ENCODE data around the gene APLF. TPM values are rescaled to one million over a fixed set of nuclear protein-coding genes. Genes with fewer than 3 reads are reported as not detected.

Gene APLF, protein sequence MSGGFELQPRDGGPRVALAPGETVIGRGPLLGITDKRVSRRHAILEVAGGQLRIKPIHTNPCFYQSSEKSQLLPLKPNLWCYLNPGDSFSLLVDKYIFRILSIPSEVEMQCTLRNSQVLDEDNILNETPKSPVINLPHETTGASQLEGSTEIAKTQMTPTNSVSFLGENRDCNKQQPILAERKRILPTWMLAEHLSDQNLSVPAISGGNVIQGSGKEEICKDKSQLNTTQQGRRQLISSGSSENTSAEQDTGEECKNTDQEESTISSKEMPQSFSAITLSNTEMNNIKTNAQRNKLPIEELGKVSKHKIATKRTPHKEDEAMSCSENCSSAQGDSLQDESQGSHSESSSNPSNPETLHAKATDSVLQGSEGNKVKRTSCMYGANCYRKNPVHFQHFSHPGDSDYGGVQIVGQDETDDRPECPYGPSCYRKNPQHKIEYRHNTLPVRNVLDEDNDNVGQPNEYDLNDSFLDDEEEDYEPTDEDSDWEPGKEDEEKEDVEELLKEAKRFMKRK
- total RNA-seq, result 1 to 10 TPM; 1.4 to 4.2 (median 2.1) TPM
- 1 to 10 TPM in 1 of 2 donors, under 1 TPM in 1; 0.85 to 1.1 TPM for polyA plus RNA-seq

DNA sequence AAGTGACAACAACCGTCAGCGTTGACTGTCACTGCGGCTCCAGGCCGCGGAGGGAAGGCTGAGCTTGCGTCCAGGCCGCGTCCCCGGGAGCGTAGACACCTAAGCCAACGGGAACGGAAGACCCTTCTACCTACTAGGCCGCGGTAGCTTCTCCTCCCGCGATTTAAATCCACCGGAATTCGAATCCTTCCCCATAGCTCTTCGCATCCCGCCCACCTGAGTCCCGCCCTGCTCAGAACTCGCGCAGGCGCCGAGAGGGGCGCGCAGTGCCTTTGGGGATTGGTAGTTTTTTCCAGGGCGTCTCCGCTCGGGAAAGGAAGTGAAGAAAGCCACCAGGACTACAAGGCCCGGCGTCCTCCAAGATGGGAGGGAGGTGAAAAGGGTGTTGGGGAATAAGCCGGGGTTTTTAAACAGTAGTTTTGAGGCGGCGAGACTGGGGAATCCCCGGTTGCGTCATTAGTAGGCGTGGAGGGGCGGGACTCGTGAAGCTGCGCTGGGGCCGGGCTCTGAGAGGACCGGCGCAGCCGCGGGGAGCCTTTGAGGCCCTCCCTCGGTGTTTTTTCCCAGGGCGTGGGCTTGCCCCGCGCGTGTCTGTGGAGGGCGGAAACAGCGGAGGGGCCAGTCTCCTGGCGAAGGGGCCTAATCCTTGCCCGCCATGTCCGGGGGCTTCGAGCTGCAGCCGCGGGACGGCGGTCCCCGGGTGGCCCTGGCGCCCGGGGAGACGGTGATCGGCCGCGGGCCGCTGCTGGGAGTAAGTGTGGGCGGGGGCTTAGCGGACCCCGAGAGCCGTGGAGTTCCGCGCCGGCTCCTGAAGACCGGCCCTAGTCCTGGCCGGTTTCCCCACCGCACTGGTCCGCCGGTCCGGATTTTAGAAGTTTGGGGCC, at the start of gene APLF, which contains the start of gene FBXO48:
Gene APLF, plus strand, starts transcription at position 509 of the 884 bp plus-strand sequence. Its CDS starts 147 bp downstream, at position 656.
Gene FBXO48, minus strand, starts transcription at position 218 of the 884 bp plus-strand sequence. CDS start 2,149 bp downstream, outside the sequence.
- Histone ChIP-seq H3K4me1 (peaks cover 0 to 19% (median 7%) of the 10 kb centered on the region in 3 donors), H3K9me3 (no peaks in the 10 kb centered on the region), H3K27me3 (no peaks in the 10 kb centered on the region), H3K27ac (peak within 1 kb of the TSS; percentile 51 to 86 (median 74)), H3K4me3 (peak within 1 kb of the TSS; percentile 72 to 76 (median 75)), H3K36me3 (no peaks in the 10 kb centered on the region)
- 0 to 1% methylated on average over 72 to 82 of the region's 82 CpGs for WGBS, 2 donors
- peak; percentile 93 to 99 (median 98) for DNase-seq
- peak; percentile 95 for FAIRE-seq
- intact Hi-C loops (cut with DNase I), result loop anchor here in 1 of 3 donors (10.0 kb wide), 1 partner anchor 247 kb away; no protein-coding TSS in a partner anchor
- peak; percentile 95 to 97 (median 96) for ATAC-seq
- TF ChIP-seq, protein P1, sequence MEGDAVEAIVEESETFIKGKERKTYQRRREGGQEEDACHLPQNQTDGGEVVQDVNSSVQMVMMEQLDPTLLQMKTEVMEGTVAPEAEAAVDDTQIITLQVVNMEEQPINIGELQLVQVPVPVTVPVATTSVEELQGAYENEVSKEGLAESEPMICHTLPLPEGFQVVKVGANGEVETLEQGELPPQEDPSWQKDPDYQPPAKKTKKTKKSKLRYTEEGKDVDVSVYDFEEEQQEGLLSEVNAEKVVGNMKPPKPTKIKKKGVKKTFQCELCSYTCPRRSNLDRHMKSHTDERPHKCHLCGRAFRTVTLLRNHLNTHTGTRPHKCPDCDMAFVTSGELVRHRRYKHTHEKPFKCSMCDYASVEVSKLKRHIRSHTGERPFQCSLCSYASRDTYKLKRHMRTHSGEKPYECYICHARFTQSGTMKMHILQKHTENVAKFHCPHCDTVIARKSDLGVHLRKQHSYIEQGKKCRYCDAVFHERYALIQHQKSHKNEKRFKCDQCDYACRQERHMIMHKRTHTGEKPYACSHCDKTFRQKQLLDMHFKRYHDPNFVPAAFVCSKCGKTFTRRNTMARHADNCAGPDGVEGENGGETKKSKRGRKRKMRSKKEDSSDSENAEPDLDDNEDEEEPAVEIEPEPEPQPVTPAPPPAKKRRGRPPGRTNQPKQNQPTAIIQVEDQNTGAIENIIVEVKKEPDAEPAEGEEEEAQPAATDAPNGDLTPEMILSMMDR (IDR thresholded peaks at IDR 0.05), result no peak

DNA sequence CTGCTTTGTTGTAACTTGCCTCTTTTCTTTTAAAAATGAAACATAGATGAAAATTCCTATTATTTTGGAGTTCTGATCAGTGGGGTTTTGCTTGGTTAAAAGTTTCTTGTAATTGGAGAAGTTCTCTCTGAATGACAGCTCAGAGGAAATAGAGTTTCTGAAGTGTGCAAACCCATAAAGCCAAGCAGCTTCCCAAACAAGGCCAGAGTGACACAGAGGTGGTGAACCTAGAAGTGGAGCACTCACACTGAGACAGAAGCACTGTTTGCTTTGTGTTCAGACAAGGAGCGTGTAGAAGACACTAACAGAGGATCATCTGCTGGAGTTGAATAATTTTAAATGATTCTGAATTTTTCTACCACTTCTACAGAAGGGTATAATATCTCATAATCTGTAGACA, 49.5 kb upstream of the APLF start:
- TF ChIP-seq, protein P1 (IDR thresholded peaks at IDR 0.05), result no peak
- DNase-seq (no peak), FAIRE-seq (no peak), ATAC-seq (no peak)
- Histone ChIP-seq H3K4me1 (no peaks in the 10 kb centered on the region), H3K9me3 (no peaks in the 10 kb centered on the region), H3K27me3 (no peaks in the 10 kb centered on the region), H3K27ac (no peak overlapping the region), H3K36me3 (no peaks in the 10 kb centered on the region), H3K4me3 (no peak overlapping the region)
- 46 to 98% methylated on average over 1 of the region's 1 CpG for WGBS, 2 donors
- intact Hi-C loops (cut with DNase I), result no loop called here

DNA sequence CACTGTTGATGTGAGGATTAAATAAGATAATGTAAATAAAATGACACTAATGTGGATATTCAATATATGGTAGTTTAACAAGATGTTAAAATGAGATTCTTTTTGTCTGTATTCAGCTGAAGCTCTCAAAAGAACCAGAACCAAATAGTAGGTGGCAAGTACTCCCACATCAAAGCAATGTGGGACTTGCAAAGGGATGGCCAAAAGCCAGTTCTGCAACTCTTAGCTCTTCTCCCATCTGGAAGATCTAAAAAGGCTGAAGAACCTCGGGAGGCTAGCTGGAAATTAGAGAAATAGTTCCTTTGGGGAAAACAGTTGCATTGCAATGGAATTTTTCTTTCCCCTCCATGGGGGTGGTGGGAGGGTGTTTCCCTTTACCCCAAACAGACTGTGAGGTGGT, 49.0 kb upstream of the APLF start:
- H3K9me3 ChIP-seq, result no peaks in the 10 kb centered on the region
- no peak overlapping the region for H3K27ac ChIP-seq
- DNase-seq (no peak), ATAC-seq (no peak), FAIRE-seq (no peak)
- H3K4me3 ChIP-seq, result no peak overlapping the region
- H3K36me3 ChIP-seq, result no peaks in the 10 kb centered on the region
- TF ChIP-seq, protein P1 (IDR thresholded peaks at IDR 0.05), result no peak
- no peaks in the 10 kb centered on the region for H3K4me1 ChIP-seq
- H3K27me3 ChIP-seq, result no peaks in the 10 kb centered on the region
- WGBS, 2 donors, result 46 to 70% methylated on average over 1 of the region's 1 CpG
- intact Hi-C loops (cut with DNase I), result no loop called here

DNA sequence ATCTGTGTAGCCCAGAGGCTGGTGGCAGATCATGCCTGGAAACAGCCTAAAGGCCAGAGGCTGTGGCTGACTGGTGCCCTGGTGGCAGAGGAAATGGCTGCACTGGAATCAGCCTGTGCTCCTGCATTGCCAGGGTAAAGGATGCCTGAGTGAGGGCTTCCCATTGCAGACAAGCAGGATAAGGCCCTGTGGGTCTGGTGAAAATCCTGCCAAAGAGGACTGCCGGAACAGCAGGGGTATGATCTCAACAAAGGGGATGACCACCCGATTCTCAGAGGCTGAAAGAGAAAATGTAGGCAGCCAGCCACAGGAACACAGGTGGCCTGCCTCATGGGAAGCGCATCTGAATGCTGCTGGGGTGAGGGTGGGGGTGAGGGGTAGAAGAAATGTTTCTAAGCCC, 48.5 kb upstream of the APLF start:
- H3K9me3 ChIP-seq, result no peaks in the 10 kb centered on the region
- H3K36me3 ChIP-seq, result no peaks in the 10 kb centered on the region
- no peak overlapping the region for H3K4me3 ChIP-seq
- FAIRE-seq, result no peak
- TF ChIP-seq, protein P1 (IDR thresholded peaks at IDR 0.05), result no peak
- 87 to 88% methylated on average over 3 of the region's 3 CpGs for WGBS, 2 donors
- H3K27me3 ChIP-seq, result no peaks in the 10 kb centered on the region
- intact Hi-C loops (cut with DNase I), result no loop called here
- no peak overlapping the region for H3K27ac ChIP-seq
- no peak for ATAC-seq
- no peaks in the 10 kb centered on the region for H3K4me1 ChIP-seq
- DNase-seq, result no peak
